ENCODE results near the gene RCL1.

Gene RCL1

DNA sequence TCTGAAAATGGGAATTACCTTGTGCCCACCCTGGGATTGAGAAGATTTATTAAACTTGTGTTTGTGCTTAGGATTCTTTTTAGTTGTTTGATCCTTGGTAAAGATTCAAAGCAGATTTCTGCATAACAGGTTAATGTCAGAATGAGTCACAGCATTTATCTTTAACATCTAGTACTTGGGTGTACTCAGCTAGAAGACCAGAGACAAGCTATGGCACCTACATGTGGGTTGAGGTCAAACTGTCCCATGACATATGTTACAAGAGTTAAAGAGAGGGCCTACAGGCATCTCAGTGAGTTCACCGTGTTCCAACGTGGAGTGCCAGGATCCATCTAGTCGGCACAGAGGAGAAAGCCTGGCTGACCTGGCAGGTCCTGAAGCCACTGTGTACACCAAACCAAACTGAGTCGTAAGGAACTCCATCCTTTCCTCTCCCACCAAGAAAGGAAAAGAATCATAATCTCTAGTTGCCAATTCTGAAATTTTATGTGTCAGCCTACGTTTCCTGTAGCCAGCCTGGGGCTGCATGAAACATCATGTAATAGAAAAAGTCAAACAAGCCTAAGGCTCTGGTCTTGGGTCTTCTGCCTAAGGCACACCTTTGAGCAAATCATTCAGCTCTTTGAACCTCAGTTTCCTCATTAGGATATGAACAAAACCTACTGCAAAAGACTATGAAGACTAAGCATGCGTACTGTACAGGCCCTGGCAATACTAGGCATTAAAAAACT, 73.7 kb downstream of the RCL1 start:
- H3K27me3 ChIP-seq (ENCODE audit: control insufficient read depth, insufficient read depth, low read length), result no peaks in the 10 kb centered on the region
- no peak overlapping the region for H3K9ac ChIP-seq (ENCODE audit: low read depth, low read length)
- H3K9me3 ChIP-seq (ENCODE audit: control insufficient read depth, insufficient read depth, low read length), result no peaks in the 10 kb centered on the region
- H3K4me3 ChIP-seq (ENCODE audit: low read depth, low read length), result no peak overlapping the region
- peaks cover 1% of the 10 kb centered on the region for H3K36me3 ChIP-seq (ENCODE audit: control insufficient read depth, insufficient read depth, low read length)
- no peaks in the 10 kb centered on the region for H3K4me1 ChIP-seq (ENCODE audit: control insufficient read depth, insufficient read depth, low read length)

DNA sequence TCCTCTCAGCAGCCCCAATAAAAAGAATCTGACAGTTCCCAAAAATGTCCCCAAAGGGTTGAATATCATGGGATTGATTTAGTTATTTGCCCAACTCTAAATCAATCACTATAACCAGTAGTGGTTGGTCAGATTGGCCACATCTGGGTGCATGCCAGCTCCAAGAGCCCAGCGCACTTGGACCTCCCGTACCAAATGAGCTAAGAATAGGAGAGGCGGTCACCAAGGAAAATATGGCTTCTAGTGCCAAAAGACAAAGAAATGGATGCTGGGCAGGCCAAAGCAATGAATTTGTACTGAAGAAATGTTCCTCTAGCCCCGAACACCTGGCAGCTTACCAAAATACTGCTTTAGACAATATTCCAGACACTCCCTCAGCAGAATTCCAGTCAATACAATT, 80.3 kb downstream of the RCL1 start:
- Histone ChIP-seq H3K9ac (ENCODE audit: low read depth, low read length) (no peak overlapping the region), H3K4me1 (ENCODE audit: control insufficient read depth, insufficient read depth, low read length) (no peaks in the 10 kb centered on the region), H3K4me3 (ENCODE audit: low read depth, low read length) (no peak overlapping the region), H3K27me3 (ENCODE audit: control insufficient read depth, insufficient read depth, low read length) (no peaks in the 10 kb centered on the region), H3K9me3 (ENCODE audit: control insufficient read depth, insufficient read depth, low read length) (no peaks in the 10 kb centered on the region), H3K36me3 (ENCODE audit: control insufficient read depth, insufficient read depth, low read length) (no peaks in the 10 kb centered on the region)

DNA sequence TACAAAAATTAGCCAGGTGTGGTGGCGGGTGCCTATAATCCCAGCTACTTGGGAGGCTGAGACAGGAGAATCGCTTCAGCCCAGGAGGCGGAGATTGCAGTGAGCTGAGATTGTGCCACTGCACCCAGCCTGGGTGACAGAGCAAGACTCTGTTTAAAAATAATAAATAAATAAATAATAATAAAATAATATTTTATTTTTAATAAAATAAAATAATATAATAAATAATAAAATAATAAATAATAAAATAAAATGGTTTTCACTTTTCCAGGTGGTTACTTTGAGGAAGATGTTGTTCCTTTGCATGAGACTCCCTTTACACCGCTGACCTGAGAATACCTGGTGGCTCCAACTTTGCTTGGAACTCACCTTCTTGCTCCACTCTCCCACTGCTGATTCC, 82.8 kb downstream of the RCL1 start:
- Histone ChIP-seq H3K27me3 (ENCODE audit: control insufficient read depth, insufficient read depth, low read length) (no peaks in the 10 kb centered on the region), H3K9ac (ENCODE audit: low read depth, low read length) (no peak overlapping the region)

DNA sequence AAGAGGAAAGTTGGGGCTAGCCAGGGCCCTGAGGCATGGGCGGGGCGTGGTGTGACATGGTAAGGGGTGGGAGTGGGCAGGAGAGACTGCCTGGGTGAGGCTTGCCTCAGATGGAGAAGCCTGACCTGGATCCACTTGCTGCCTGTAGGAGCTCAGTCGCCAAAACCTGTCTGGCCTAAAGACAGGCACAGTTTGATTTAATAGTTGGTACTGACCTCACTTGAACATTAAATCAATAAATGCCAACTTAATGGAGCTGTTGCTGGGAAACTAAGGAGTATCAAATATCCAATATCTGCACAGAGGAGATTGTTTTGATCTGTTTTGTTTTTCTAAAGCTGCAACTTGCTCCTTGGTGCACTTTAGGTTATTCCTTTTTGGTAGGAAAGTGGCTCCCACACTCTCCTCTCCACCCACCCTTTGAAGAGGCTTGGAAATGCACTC, 86.4 kb downstream of the RCL1 start:
- Histone ChIP-seq H3K9ac (ENCODE audit: low read depth, low read length) (no peak overlapping the region), H3K36me3 (ENCODE audit: control insufficient read depth, insufficient read depth, low read length) (no peaks in the 10 kb centered on the region), H3K9me3 (ENCODE audit: control insufficient read depth, insufficient read depth, low read length) (no peaks in the 10 kb centered on the region), H3K4me1 (ENCODE audit: control insufficient read depth, insufficient read depth, low read length) (no peaks in the 10 kb centered on the region), H3K27me3 (ENCODE audit: control insufficient read depth, insufficient read depth, low read length) (no peaks in the 10 kb centered on the region), H3K4me3 (ENCODE audit: low read depth, low read length) (no peak overlapping the region)

More for the DNA sequence above, 82.8 kb downstream of the RCL1 start:
- Histone ChIP-seq H3K9me3 (ENCODE audit: control insufficient read depth, insufficient read depth, low read length) (no peaks in the 10 kb centered on the region), H3K4me3 (ENCODE audit: low read depth, low read length) (no peak overlapping the region), H3K36me3 (ENCODE audit: control insufficient read depth, insufficient read depth, low read length) (no peaks in the 10 kb centered on the region), H3K4me1 (ENCODE audit: control insufficient read depth, insufficient read depth, low read length) (no peaks in the 10 kb centered on the region)

DNA sequence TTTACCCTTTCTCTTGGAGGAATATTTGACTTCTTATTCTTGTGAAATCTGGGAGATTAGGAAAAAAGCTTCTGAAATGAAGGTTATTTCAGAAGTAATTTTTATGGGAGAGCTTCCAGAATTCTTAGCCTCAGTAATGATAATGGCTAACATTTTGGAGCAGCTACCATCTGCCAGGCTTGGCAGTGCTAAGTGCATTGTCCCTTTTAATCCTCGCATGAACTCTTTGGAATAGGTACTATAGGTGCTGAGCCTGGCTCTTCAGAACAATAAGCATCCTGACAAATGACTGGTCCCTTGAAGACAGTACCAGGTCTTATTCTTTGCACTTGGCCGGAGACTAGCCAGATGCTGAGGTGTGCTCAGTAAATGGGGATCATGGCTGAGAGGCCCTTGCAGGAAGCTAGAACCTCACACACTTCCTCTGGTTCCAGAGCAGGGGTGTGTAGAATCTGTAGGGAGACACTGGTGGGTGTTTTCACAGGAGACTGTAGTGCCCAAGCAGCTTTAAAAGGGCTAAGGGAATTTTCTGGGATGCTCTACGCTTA, 90.7 kb downstream of the RCL1 start:
- H3K36me3 ChIP-seq (ENCODE audit: control insufficient read depth, insufficient read depth, low read length), result no peaks in the 10 kb centered on the region
- no peaks in the 10 kb centered on the region for H3K9me3 ChIP-seq (ENCODE audit: control insufficient read depth, insufficient read depth, low read length)
- H3K27me3 ChIP-seq (ENCODE audit: control insufficient read depth, insufficient read depth, low read length), result no peaks in the 10 kb centered on the region
- no peak overlapping the region for H3K4me3 ChIP-seq (ENCODE audit: low read depth, low read length)
- H3K4me1 ChIP-seq (ENCODE audit: control insufficient read depth, insufficient read depth, low read length), result peaks cover 3% of the 10 kb centered on the region
- no peak overlapping the region for H3K9ac ChIP-seq (ENCODE audit: low read depth, low read length)

DNA sequence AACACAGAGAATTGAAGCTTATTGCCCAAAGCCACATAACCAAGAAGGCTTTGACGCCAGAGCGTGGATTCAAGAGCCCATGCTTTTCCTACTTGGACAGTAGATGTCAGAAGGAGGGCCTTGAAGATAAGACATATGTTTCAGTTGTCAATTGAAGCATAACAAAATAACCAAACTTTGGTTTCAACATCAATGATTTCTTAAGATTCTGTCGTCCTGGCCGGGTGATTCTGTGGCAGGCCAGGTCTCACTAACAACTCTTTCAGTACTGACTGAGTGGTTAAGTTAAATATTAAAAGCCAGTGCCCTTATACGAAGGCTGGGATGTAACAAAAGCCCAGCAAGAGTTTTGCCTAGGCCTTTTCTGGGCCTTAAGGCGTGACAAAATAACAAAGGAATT, 94.0 kb downstream of the RCL1 start:
- Histone ChIP-seq H3K4me1 (ENCODE audit: control insufficient read depth, insufficient read depth, low read length) (peaks cover 3% of the 10 kb centered on the region), H3K9ac (ENCODE audit: low read depth, low read length) (no peak overlapping the region), H3K4me3 (ENCODE audit: low read depth, low read length) (no peak overlapping the region), H3K36me3 (ENCODE audit: control insufficient read depth, insufficient read depth, low read length) (no peaks in the 10 kb centered on the region), H3K9me3 (ENCODE audit: control insufficient read depth, insufficient read depth, low read length) (no peaks in the 10 kb centered on the region), H3K27me3 (ENCODE audit: control insufficient read depth, insufficient read depth, low read length) (no peaks in the 10 kb centered on the region)

DNA sequence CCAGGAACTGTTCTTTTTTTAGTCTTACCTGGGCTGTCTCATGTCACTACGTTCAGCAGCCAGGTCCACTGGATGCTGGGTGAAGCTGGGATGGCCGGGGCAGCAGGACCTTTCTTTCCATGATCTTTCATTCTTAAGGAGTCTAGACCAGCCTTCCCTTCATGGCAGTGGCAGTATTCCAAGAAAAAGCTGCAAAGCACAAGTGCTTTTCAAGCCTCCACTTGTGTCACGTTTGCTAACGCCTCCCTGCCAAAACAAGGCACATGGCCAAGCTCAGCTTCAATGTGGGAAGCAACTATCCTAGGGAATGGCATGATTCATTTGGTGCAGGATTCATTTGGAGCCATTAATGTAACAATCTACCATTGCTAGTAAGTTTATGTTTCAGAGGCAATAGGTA, 94.8 kb downstream of the RCL1 start:
- H3K9me3 ChIP-seq (ENCODE audit: control insufficient read depth, insufficient read depth, low read length), result no peaks in the 10 kb centered on the region
- no peak overlapping the region for H3K4me3 ChIP-seq (ENCODE audit: low read depth, low read length)
- H3K36me3 ChIP-seq (ENCODE audit: control insufficient read depth, insufficient read depth, low read length), result no peaks in the 10 kb centered on the region
- peaks cover 3% of the 10 kb centered on the region for H3K4me1 ChIP-seq (ENCODE audit: control insufficient read depth, insufficient read depth, low read length)
- no peaks in the 10 kb centered on the region for H3K27me3 ChIP-seq (ENCODE audit: control insufficient read depth, insufficient read depth, low read length)
- H3K9ac ChIP-seq (ENCODE audit: low read depth, low read length), result no peak overlapping the region

DNA sequence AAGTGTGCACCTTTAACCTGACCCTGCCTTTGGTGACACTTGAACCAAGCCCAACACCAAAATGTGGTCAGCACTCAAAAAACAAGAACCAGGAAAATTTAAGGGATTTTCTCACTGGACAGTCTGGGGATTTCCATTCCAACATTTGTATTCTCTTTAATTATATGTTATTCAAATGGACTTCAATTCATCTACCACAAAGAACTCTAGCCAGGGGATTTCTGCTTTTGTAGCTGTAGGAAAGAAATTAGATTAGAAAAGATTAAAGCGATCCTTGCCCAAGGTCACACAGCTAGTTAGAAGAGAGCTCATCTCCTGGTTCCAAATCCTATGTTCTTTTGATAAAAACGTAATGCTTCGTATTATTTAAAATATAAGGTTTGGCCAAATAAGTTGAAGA, 97.5 kb downstream of the RCL1 start:
- no peak overlapping the region for H3K9ac ChIP-seq (ENCODE audit: low read depth, low read length)
- no peaks in the 10 kb centered on the region for H3K27me3 ChIP-seq (ENCODE audit: control insufficient read depth, insufficient read depth, low read length)
- no peaks in the 10 kb centered on the region for H3K36me3 ChIP-seq (ENCODE audit: control insufficient read depth, insufficient read depth, low read length)
- no peaks in the 10 kb centered on the region for H3K9me3 ChIP-seq (ENCODE audit: control insufficient read depth, insufficient read depth, low read length)
- peaks cover 3% of the 10 kb centered on the region for H3K4me1 ChIP-seq (ENCODE audit: control insufficient read depth, insufficient read depth, low read length)
- no peak overlapping the region for H3K4me3 ChIP-seq (ENCODE audit: low read depth, low read length)

DNA sequence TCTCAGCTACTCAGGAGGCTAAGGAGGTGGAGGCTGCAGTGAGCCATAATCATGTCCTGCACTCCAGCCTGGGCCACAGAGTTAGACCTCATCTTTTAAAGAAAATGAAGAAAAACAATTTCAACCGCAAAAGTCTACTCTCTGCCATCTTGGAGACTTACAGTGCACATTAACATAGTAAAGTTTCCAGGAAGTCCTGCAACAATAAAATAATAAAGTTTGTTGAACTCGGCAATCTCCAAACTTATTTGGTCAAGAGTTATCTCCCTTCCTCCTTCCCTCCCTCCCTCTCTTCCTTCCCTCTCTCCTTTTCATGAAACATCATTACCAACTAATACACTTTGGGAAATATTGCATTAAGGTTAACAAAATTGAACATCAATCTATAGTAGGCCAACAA, 98.2 kb downstream of the RCL1 start:
- Histone ChIP-seq H3K9ac (ENCODE audit: low read depth, low read length) (no peak overlapping the region), H3K36me3 (ENCODE audit: control insufficient read depth, insufficient read depth, low read length) (no peaks in the 10 kb centered on the region), H3K4me1 (ENCODE audit: control insufficient read depth, insufficient read depth, low read length) (peaks cover 3% of the 10 kb centered on the region), H3K4me3 (ENCODE audit: low read depth, low read length) (no peak overlapping the region), H3K9me3 (ENCODE audit: control insufficient read depth, insufficient read depth, low read length) (no peaks in the 10 kb centered on the region), H3K27me3 (ENCODE audit: control insufficient read depth, insufficient read depth, low read length) (no peaks in the 10 kb centered on the region)

DNA sequence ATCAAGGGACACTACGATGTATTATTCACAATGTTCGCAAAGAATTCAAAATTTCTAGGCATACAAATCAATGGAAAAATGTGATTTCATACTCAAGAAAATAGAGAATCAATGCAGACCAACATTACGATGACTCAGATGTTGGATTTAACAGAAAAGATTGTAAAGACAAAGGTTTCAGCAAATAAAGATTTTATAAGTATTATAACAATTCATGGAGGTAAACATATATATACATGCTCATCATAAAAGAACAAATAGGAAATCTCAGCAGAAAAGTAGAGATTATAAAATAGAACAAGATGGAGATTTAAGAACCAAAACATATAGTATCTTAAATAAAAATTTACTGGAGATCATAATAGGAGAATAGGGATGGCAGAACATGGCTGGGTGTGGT, 98.9 kb downstream of the RCL1 start:
- H3K9me3 ChIP-seq (ENCODE audit: control insufficient read depth, insufficient read depth, low read length), result no peaks in the 10 kb centered on the region
- H3K4me1 ChIP-seq (ENCODE audit: control insufficient read depth, insufficient read depth, low read length), result peaks cover 3% of the 10 kb centered on the region
- H3K9ac ChIP-seq (ENCODE audit: low read depth, low read length), result no peak overlapping the region
- no peaks in the 10 kb centered on the region for H3K36me3 ChIP-seq (ENCODE audit: control insufficient read depth, insufficient read depth, low read length)
- H3K4me3 ChIP-seq (ENCODE audit: low read depth, low read length), result no peak overlapping the region
- no peaks in the 10 kb centered on the region for H3K27me3 ChIP-seq (ENCODE audit: control insufficient read depth, insufficient read depth, low read length)

DNA sequence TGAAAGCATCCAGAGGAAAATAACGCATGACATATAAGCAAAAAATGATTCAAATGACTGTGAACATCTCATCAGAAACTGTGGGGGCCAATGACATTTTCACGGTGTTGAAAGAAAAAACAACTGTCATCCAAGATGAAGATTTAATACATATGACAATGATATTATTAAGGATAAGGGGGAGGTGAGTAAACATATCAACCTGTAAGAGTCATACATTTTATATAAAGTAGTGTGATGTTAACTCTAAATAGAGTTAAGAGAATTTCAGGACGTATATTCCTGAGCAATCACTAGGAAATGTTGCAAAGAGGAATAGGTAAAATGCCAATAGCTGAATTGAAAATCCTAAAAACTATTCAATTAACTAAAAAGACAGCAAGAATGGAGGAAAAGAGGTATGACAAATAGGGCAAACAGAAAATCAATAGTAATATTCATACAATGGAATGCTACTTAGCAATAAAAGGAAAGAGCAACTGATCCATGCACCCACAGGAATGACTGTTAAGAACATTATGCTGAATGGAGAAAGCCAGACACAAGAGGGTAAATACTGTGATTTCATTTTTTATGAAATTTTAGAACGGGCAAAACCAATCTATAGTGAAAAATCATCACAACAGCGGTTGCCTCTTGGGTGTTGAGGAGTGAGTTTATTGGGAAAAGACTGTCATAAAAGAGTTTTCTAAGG, 99.9 kb downstream of the RCL1 start:
- no peaks in the 10 kb centered on the region for H3K9me3 ChIP-seq (ENCODE audit: control insufficient read depth, insufficient read depth, low read length)
- no peaks in the 10 kb centered on the region for H3K4me1 ChIP-seq (ENCODE audit: control insufficient read depth, insufficient read depth, low read length)
- H3K36me3 ChIP-seq (ENCODE audit: control insufficient read depth, insufficient read depth, low read length), result no peaks in the 10 kb centered on the region
- no peak overlapping the region for H3K9ac ChIP-seq (ENCODE audit: low read depth, low read length)
- H3K27me3 ChIP-seq (ENCODE audit: control insufficient read depth, insufficient read depth, low read length), result no peaks in the 10 kb centered on the region
- no peak overlapping the region for H3K4me3 ChIP-seq (ENCODE audit: low read depth, low read length)

DNA sequence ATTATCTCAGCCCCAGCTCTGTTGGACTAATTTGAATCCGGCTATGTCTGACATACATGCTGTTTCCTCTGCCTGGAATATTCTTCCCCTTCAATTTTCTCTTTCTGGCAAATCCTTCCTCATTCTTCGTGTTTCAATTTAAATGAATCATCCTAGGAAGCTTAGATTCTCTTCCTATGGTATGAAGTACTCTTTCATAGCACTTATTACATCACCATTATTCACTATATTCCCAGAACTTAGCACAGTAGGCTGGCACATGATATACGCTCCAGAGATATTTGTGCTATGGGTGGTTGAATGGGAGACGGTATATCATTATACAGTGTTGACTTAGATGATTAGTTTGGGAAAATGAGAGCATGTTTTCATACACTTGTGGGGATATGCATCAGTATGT, 101.3 kb downstream of the RCL1 start:
- H3K9ac ChIP-seq (ENCODE audit: low read depth, low read length), result no peak overlapping the region
- H3K4me3 ChIP-seq (ENCODE audit: low read depth, low read length), result no peak overlapping the region
- H3K36me3 ChIP-seq (ENCODE audit: control insufficient read depth, insufficient read depth, low read length), result no peaks in the 10 kb centered on the region
- H3K9me3 ChIP-seq (ENCODE audit: control insufficient read depth, insufficient read depth, low read length), result no peaks in the 10 kb centered on the region
- no peaks in the 10 kb centered on the region for H3K27me3 ChIP-seq (ENCODE audit: control insufficient read depth, insufficient read depth, low read length)
- no peaks in the 10 kb centered on the region for H3K4me1 ChIP-seq (ENCODE audit: control insufficient read depth, insufficient read depth, low read length)
